GM12878 (cell line): ENCODE measurements around the gene LAMA2. TPM values are rescaled to one million over a fixed set of nuclear protein-coding genes. Genes with fewer than 3 reads are reported as not detected.

ENCODE experiments used
- ATAC-seq: fragments of 200-7000 bp; cut with Tn5 transposase; 3 replicates; pipeline ENCODE4 v1.9.1; 2020; ENCODE audit warnings: mild to moderate bottlenecking, moderate library complexity
- BruUV-seq: library from RNA; stranded (reverse); fragments of 400-500 nt; replicated peaks from 2 replicates; lab custom pipeline; 2021; lab: Mats Ljungman, UMichigan
- CTCF ChIA-PET: fragments of 300-600 bp; sonication (Branson Sonifier 250); formaldehyde crosslinking; extraction: SDS; loops from one replicate; lab custom pipeline; 2021; ENCODE audit warnings: inconsistent platforms; lab: Yijun Ruan, JAX
- POLR2A ChIA-PET: fragments of 350-600 bp; formaldehyde crosslinking; extraction: SDS; loops from one replicate; lab custom pipeline; 2021; ENCODE audit warnings: inconsistent platforms; lab: Charles Lee
- RAD21 ChIA-PET: fragments of 300-600 bp; sonication (Branson Sonifier 250); formaldehyde crosslinking; loops from one replicate; lab custom pipeline; 2023; ENCODE audit warnings: antibody characterized with exemption; ENCODE audit not compliant: unreplicated experiment; lab: Charles Lee
- SMC1A ChIA-PET: fragments of 300-600 bp; sonication (Branson Sonifier 250); formaldehyde crosslinking; loops from one replicate; lab custom pipeline; 2023; ENCODE audit not compliant: unreplicated experiment, uncharacterized antibody; lab: Charles Lee
- DNase-seq: peaks from one replicate; pipeline ENCODE4 v3.0.0-alpha.2; 2011; ENCODE audit warnings: low read depth, low spot score
- FAIRE-seq: peaks from 3 replicates; lab custom pipeline; 2011; peaks lifted over from hg19 to GRCh38; lab: Jason Lieb, UNC
- H2AFZ ChIP-seq: 2 replicates; pipeline ENCODE4 v1.6.0; 2011; ENCODE audit warnings: low read depth, low read length, control low read depth; ENCODE audit not compliant: control insufficient read depth
- H3K27ac ChIP-seq: 2 replicates; pipeline ENCODE4 v1.5.1; 2011; ENCODE audit warnings: control low read depth; ENCODE audit not compliant: control insufficient read depth, insufficient read depth
- H3K27me3 ChIP-seq, 2 experiments: replicated peaks in 1 of 2; 2 replicates each; pipeline versions ENCODE4 v1.6.0 to v1.6.1; 2011; ENCODE audit warnings: low read length in 1 of 2; ENCODE audit not compliant: control insufficient read depth in 2 of 2, insufficient read depth in 2 of 2
- H3K36me3 ChIP-seq, 2 experiments: 2 replicates each; pipeline ENCODE4 v1.5.1; 2011; ENCODE audit warnings: low read length in 1 of 2; ENCODE audit not compliant: control insufficient read depth in 2 of 2, insufficient read depth in 2 of 2
- H3K4me1 ChIP-seq: 2 replicates; pipeline ENCODE4 v1.6.1; 2011; ENCODE audit warnings: mild to moderate bottlenecking, low read length, moderate library complexity, mixed read lengths; ENCODE audit not compliant: control insufficient read depth, insufficient read depth
- H3K4me2 ChIP-seq: 2 replicates; pipeline ENCODE4 v1.6.0; 2011; ENCODE audit warnings: control low read depth; ENCODE audit not compliant: control insufficient read depth, insufficient read depth
- H3K4me3 ChIP-seq: fragments of 200-600 bp; sonication (generic); 2 replicates; pipeline ENCODE4 v1.5.1; 2016
- H3K79me2 ChIP-seq: 2 replicates; pipeline ENCODE4 v1.6.0; 2011; ENCODE audit warnings: low read length; ENCODE audit not compliant: control insufficient read depth, insufficient read depth
- H3K9ac ChIP-seq: 2 replicates; pipeline ENCODE4 v1.8.0; 2011; ENCODE audit warnings: low read length, control low read depth, mixed read lengths; ENCODE audit not compliant: control insufficient read depth, insufficient read depth
- H3K9me3 ChIP-seq: replicated peaks from 3 replicates; pipeline ENCODE4 v1.5.1; 2011; ENCODE audit warnings: mild to moderate bottlenecking, low read length; ENCODE audit not compliant: control insufficient read depth, insufficient read depth
- H4K20me1 ChIP-seq: 2 replicates; pipeline ENCODE4 v1.6.0; 2011; ENCODE audit not compliant: control insufficient read depth, insufficient read depth
- CBX5 ChIP-seq: sonication (generic); IDR thresholded peaks from 2 replicates; pipeline ENCODE4 v1.6.1; 2016; ENCODE audit warnings: low read depth, moderate library complexity, mild to moderate bottlenecking, inconsistent platforms
- IKZF2 ChIP-seq, 2 experiments: fragments of 450-650 bp; IDR thresholded peaks; 2 replicates each; pipeline ENCODE4 v1.6.1; 2017; ENCODE audit warnings: mild to moderate bottlenecking in 2 of 2, moderate library complexity in 2 of 2
- LARP7 ChIP-seq: fragments of 450-650 bp; IDR thresholded peaks from 2 replicates; pipeline ENCODE4 v1.6.1; 2017; ENCODE audit warnings: mild to moderate bottlenecking
- MEF2A ChIP-seq: IDR thresholded peaks from 2 replicates; pipeline ENCODE4 v1.6.1; 2011; ENCODE audit warnings: low read depth, mild to moderate bottlenecking, low read length, moderate library complexity; ENCODE audit not compliant: insufficient read depth
- MTA2 ChIP-seq: fragments of 450-650 bp; IDR thresholded peaks from 2 replicates; pipeline ENCODE4 v1.6.1; 2016; ENCODE audit warnings: low read depth, mild to moderate bottlenecking, moderate library complexity
- SKIL ChIP-seq: fragments of 450-650 bp; IDR thresholded peaks from 2 replicates; pipeline ENCODE4 v1.6.1; 2017; ENCODE audit warnings: mild to moderate bottlenecking, low read depth, inconsistent platforms; ENCODE audit not compliant: poor library complexity, severe bottlenecking
- SREBF1 ChIP-seq: IDR thresholded peaks from 2 replicates; pipeline ENCODE4 v1.6.1; 2012; ENCODE audit warnings: mild to moderate bottlenecking, low read length
- TBL1XR1 ChIP-seq: IDR thresholded peaks from 2 replicates; pipeline ENCODE4 v1.6.1; 2012; ENCODE audit warnings: low read depth, low read length, improper control_type of control experiment
- ZNF207 ChIP-seq: fragments of 450-650 bp; IDR thresholded peaks from 2 replicates; pipeline ENCODE4 v1.6.1; 2014; ENCODE audit warnings: antibody characterized with exemption, mild to moderate bottlenecking, borderline replicate concordance
- in situ Hi-C: fragments of 300-500 bp; cut with MboI; formaldehyde crosslinking; loops from 9 replicates; pipeline ENCODE4 v1.14.3; 2018; ENCODE audit warnings: mixed read lengths
- intact Hi-C: fragments of 100-400 bp; cut with micrococcal nuclease; formaldehyde crosslinking; loops from one replicate; pipeline ENCODE4 v1.14.2; 2022; ENCODE audit not compliant: unreplicated experiment
- polyA plus RNA-seq, 11 experiments: library from polyadenylated mRNA; depleted of rRNA in 4 of 11; unstranded in 6 of 11; stranded (reverse) in 5 of 11; fragments of >200 nt; fragmentation: Nextera tagmentation in 4 of 11; fragmentation: Illumina TruSeq in 1 of 11; extraction: Ambion mirVana in 4 of 11; extraction: Trizol in 1 of 11; gene quantifications; 1 replicate in 1 of 11; 2 replicates in 10 of 11; pipeline versions ENCODE4 v1.2.1 to v1.2.3, GENCODE V29; 2011 to 2016; ENCODE audit warnings: inconsistent platforms in 2 of 11, missing spikeins in 2 of 11, low read depth in 1 of 11
- total RNA-seq, 4 experiments: library from RNA; depleted of rRNA in 3 of 4; stranded (reverse); fragments of >200 nt in 3 of 4; fragmentation: Illumina TruSeq in 1 of 4; extraction: Trizol in 1 of 4; gene quantifications; 2 replicates each; pipeline versions ENCODE4 v1.2.1 to v1.2.3, GENCODE V29; 2013 to 2021
- TF ChIP-seq, protein P1 (sequence below): IDR thresholded peaks from 2 replicates; pipeline ENCODE4 v1.6.1; 2012; ENCODE audit warnings: low read length, inconsistent platforms
- TF ChIP-seq, protein P2 (sequence below): fragments of 450-650 bp; IDR thresholded peaks from 2 replicates; pipeline ENCODE4 v1.6.1; 2018; ENCODE audit warnings: mild to moderate bottlenecking, low read depth, moderate library complexity; ENCODE audit not compliant: partially characterized antibody
- TF ChIP-seq, protein P3 (sequence below): fragments of 450-650 bp; conservative IDR thresholded peaks from 2 replicates; pipeline ENCODE4 v1.6.1; 2017; ENCODE audit warnings: mild to moderate bottlenecking, moderate library complexity

LAMA2 gene
- total and polyA plus RNA-seq, 10 of the 15 experiments (the other 5 are each of a cell fraction or from before 2014, with no cell fraction given), result 0.04 to 2.0 (median 0.37) TPM; not detected in 1

- H3K9me3 ChIP-seq, result no peaks in the 10 kb centered on the region
- ChIA-PET POLR2A (no interaction called here), SMC1A (interaction anchor here (1.0 kb wide), 1 partner anchor 10 kb away, joined by 3 read pairs; no protein-coding TSS in a partner anchor), CTCF (no interaction called here), RAD21 (no interaction called here)
- H3K4me1 ChIP-seq, result no peaks in the 10 kb centered on the region
- no peaks in the 10 kb centered on the region for H3K36me3 ChIP-seq
- no peaks in the 10 kb centered on the region for H4K20me1 ChIP-seq
- ATAC-seq (no peak), DNase-seq (no peak), FAIRE-seq (no peak)
- H3K27ac ChIP-seq, result no peak overlapping the region
- no peak overlapping the region for H2AFZ ChIP-seq
- in situ Hi-C loops (no loop called here), intact Hi-C loops (no loop called here)
- H3K4me3 ChIP-seq, result no peak overlapping the region
- H3K79me2 ChIP-seq, result no peaks in the 10 kb centered on the region
- no peak overlapping the region for H3K4me2 ChIP-seq
- H3K9ac ChIP-seq, result no peak overlapping the region
- TF ChIP-seq, protein P1, sequence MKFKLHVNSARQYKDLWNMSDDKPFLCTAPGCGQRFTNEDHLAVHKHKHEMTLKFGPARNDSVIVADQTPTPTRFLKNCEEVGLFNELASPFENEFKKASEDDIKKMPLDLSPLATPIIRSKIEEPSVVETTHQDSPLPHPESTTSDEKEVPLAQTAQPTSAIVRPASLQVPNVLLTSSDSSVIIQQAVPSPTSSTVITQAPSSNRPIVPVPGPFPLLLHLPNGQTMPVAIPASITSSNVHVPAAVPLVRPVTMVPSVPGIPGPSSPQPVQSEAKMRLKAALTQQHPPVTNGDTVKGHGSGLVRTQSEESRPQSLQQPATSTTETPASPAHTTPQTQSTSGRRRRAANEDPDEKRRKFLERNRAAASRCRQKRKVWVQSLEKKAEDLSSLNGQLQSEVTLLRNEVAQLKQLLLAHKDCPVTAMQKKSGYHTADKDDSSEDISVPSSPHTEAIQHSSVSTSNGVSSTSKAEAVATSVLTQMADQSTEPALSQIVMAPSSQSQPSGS, result no peak
- TF ChIP-seq SKIL (no peak), TBL1XR1 (no peak), LARP7 (no peak), CBX5 (no peak), ZNF207 (no peak), SREBF1 (no peak), MTA2 (no peak), MEF2A (no peak), IKZF2 (IDR thresholded peaks at IDR 0.05) (no peak)
- TF ChIP-seq, protein P2, sequence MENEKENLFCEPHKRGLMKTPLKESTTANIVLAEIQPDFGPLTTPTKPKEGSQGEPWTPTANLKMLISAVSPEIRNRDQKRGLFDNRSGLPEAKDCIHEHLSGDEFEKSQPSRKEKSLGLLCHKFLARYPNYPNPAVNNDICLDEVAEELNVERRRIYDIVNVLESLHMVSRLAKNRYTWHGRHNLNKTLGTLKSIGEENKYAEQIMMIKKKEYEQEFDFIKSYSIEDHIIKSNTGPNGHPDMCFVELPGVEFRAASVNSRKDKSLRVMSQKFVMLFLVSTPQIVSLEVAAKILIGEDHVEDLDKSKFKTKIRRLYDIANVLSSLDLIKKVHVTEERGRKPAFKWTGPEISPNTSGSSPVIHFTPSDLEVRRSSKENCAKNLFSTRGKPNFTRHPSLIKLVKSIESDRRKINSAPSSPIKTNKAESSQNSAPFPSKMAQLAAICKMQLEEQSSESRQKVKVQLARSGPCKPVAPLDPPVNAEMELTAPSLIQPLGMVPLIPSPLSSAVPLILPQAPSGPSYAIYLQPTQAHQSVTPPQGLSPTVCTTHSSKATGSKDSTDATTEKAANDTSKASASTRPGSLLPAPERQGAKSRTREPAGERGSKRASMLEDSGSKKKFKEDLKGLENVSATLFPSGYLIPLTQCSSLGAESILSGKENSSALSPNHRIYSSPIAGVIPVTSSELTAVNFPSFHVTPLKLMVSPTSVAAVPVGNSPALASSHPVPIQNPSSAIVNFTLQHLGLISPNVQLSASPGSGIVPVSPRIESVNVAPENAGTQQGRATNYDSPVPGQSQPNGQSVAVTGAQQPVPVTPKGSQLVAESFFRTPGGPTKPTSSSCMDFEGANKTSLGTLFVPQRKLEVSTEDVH, result no peak
- TF ChIP-seq, protein P3, sequence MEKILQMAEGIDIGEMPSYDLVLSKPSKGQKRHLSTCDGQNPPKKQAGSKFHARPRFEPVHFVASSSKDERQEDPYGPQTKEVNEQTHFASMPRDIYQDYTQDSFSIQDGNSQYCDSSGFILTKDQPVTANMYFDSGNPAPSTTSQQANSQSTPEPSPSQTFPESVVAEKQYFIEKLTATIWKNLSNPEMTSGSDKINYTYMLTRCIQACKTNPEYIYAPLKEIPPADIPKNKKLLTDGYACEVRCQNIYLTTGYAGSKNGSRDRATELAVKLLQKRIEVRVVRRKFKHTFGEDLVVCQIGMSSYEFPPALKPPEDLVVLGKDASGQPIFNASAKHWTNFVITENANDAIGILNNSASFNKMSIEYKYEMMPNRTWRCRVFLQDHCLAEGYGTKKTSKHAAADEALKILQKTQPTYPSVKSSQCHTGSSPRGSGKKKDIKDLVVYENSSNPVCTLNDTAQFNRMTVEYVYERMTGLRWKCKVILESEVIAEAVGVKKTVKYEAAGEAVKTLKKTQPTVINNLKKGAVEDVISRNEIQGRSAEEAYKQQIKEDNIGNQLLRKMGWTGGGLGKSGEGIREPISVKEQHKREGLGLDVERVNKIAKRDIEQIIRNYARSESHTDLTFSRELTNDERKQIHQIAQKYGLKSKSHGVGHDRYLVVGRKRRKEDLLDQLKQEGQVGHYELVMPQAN, result no peak
- no TSS peak for BruUV-seq
- H3K27me3 ChIP-seq, result no peaks in the 10 kb centered on the region
Observed at GRCh38 chr6:129280293-129280644, 397.3 kb downstream of the LAMA2 start.
